ENCODE results near the gene SPATA13.

SPATA13 gene

GRCh38 chr13:24217601-24218281 is 57.2 kb downstream of the SPATA13 start:
- Histone ChIP-seq H3K79me2 (ENCODE audit: low read length) (peaks cover 4% of the 10 kb centered on the region; the same call in 1 of the 2 replicates), H3K27ac (ENCODE audit: low read length) (no peak overlapping the region), H3K9me3 (ENCODE audit: insufficient read depth, low read length) (no peaks in the 10 kb centered on the region), H3K4me2 (ENCODE audit: low read length) (no peak overlapping the region), H3K4me3 (ENCODE audit: low read length) (no peak overlapping the region), H3K4me1 (ENCODE audit: low read length) (peaks cover 50% of the 10 kb centered on the region), H3K36me3 (replicated peaks; ENCODE audit: low read depth, low read length) (no peaks in the 10 kb centered on the region), H3K27me3 (ENCODE audit: low read depth, low read length) (no peaks in the 10 kb centered on the region), H4K20me1 (ENCODE audit: insufficient read depth, low read length) (0 out of 2 replicates have a peak, but pooled peaks cover 5% of the 10 kb centered on the region), H2AFZ (ENCODE audit: low read depth, low read length) (no peak overlapping the region), H3K9ac (ENCODE audit: low read length) (no peak overlapping the region)
- TF ChIP-seq EZH2phosphoT487 (IDR thresholded peaks at IDR 0.05; ENCODE audit: low read depth) (no peak), CTCF (IDR thresholded peaks at IDR 0.05; ENCODE audit: low read depth, low read length) (no peak)

- peaks cover 50% of the 10 kb centered on the region for H3K4me1 ChIP-seq (ENCODE audit: low read length)
- no peak for TF ChIP-seq CTCF (IDR thresholded peaks at IDR 0.05; ENCODE audit: low read depth, low read length)
- no peak for TF ChIP-seq EZH2phosphoT487 (IDR thresholded peaks at IDR 0.05; ENCODE audit: low read depth)
- H3K9me3 ChIP-seq (ENCODE audit: insufficient read depth, low read length): no peaks in the 10 kb centered on the region
- peaks cover 4% of the 10 kb centered on the region; the same call in 1 of the 2 replicates for H3K79me2 ChIP-seq (ENCODE audit: low read length)
- no peaks in the 10 kb centered on the region for H3K27me3 ChIP-seq (ENCODE audit: low read depth, low read length)
- H3K36me3 ChIP-seq (replicated peaks; ENCODE audit: low read depth, low read length): no peaks in the 10 kb centered on the region
- H3K4me3 ChIP-seq (ENCODE audit: low read length): no peak overlapping the region
- H3K9ac ChIP-seq (ENCODE audit: low read length): no peak overlapping the region
- H3K4me2 ChIP-seq (ENCODE audit: low read length): no peak overlapping the region
- H3K27ac ChIP-seq (ENCODE audit: low read length): no peak overlapping the region
- 0 out of 2 replicates have a peak, but pooled peaks cover 5% of the 10 kb centered on the region for H4K20me1 ChIP-seq (ENCODE audit: insufficient read depth, low read length)
- no peak overlapping the region for H2AFZ ChIP-seq (ENCODE audit: low read depth, low read length)
Measured at GRCh38 chr13:24218338-24218737, 57.8 kb downstream of the SPATA13 start.

DNA sequence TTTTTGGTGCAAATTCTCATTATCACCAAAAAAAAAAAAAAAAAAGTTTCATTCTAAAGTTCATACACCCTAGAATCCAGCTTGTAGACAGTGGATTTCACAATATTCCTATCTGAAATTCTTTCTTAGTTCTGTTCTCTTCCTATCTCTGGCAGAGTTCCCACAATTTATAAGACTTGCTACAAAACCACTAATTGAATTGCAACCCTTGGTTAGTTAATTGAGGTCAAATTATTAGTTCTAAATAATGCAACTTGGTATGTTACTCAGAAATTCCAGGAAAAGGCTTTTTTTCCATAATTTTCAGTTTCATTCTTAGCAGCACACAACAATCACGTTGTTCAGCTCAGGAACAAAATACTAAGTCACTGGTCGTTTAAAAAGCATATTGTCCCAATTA is 58.5 kb downstream of the SPATA13 start:
- no peaks in the 10 kb centered on the region for H3K36me3 ChIP-seq (replicated peaks; ENCODE audit: low read depth, low read length)
- TF ChIP-seq CTCF (IDR thresholded peaks at IDR 0.05; ENCODE audit: low read depth, low read length) (no peak), EZH2phosphoT487 (IDR thresholded peaks at IDR 0.05; ENCODE audit: low read depth) (no peak)
- peaks cover 55% of the 10 kb centered on the region for H3K4me1 ChIP-seq (ENCODE audit: low read length)
- H3K79me2 ChIP-seq (ENCODE audit: low read length): peaks cover 4% of the 10 kb centered on the region; the same call in 1 of the 2 replicates
- H3K4me2 ChIP-seq (ENCODE audit: low read length): no peak overlapping the region
- H3K9ac ChIP-seq (ENCODE audit: low read length): no peak overlapping the region
- no peak overlapping the region for H3K27ac ChIP-seq (ENCODE audit: low read length)
- H4K20me1 ChIP-seq (ENCODE audit: insufficient read depth, low read length): 0 out of 2 replicates have a peak, but pooled peaks cover 5% of the 10 kb centered on the region
- H3K9me3 ChIP-seq (ENCODE audit: insufficient read depth, low read length): no peaks in the 10 kb centered on the region
- no peaks in the 10 kb centered on the region for H3K27me3 ChIP-seq (ENCODE audit: low read depth, low read length)
- no peak overlapping the region for H3K4me3 ChIP-seq (ENCODE audit: low read length)
- no peak overlapping the region for H2AFZ ChIP-seq (ENCODE audit: low read depth, low read length)

- Histone ChIP-seq H3K27me3 (ENCODE audit: low read depth, low read length) (no peaks in the 10 kb centered on the region), H2AFZ (ENCODE audit: low read depth, low read length) (no peak overlapping the region), H3K79me2 (ENCODE audit: low read length) (peaks cover 4% of the 10 kb centered on the region; the same call in 1 of the 2 replicates), H3K4me3 (ENCODE audit: low read length) (no peak overlapping the region), H3K4me2 (ENCODE audit: low read length) (no peak overlapping the region), H4K20me1 (ENCODE audit: insufficient read depth, low read length) (0 out of 2 replicates have a peak, but pooled peaks cover 5% of the 10 kb centered on the region), H3K4me1 (ENCODE audit: low read length) (peaks cover 50% of the 10 kb centered on the region), H3K9ac (ENCODE audit: low read length) (no peak overlapping the region), H3K9me3 (ENCODE audit: insufficient read depth, low read length) (no peaks in the 10 kb centered on the region), H3K36me3 (replicated peaks; ENCODE audit: low read depth, low read length) (no peaks in the 10 kb centered on the region), H3K27ac (ENCODE audit: low read length) (no peak overlapping the region)
- TF ChIP-seq EZH2phosphoT487 (IDR thresholded peaks at IDR 0.05; ENCODE audit: low read depth): no peak
- peak; percentile 94 for TF ChIP-seq CTCF (IDR thresholded peaks at IDR 0.05; ENCODE audit: low read depth, low read length)
Measured at GRCh38 chr13:24220086-24220703, 59.7 kb downstream of the SPATA13 start.

Data from OCI-LY3 (cell line).